IPS DF 19.7 (cell line): ENCODE results near the gene NEMP2.

Experiments used
- DNase-seq: peaks from one replicate; pipeline ENCODE4 v3.0.0-alpha.2; 2013; ENCODE audit warnings: low read depth, low spot score

NEMP2 gene

GRCh38 chr2:190561094-190561493 lies 26.6 kb upstream of the NEMP2 start:
- DNase-seq, result no peak

- no peak for DNase-seq
These were observed 20.0 kb upstream of the NEMP2 start for GRCh38 chr2:190554357-190555006.

GRCh38 chr2:190553254-190553653 lies 18.7 kb upstream of the NEMP2 start:
- DNase-seq, result no peak

GRCh38 chr2:190551928-190552327 lies 17.4 kb upstream of the NEMP2 start:
- DNase-seq, result no peak

- DNase-seq, result no peak
These were observed 15.6 kb upstream of the NEMP2 start for GRCh38 chr2:190550137-190550536.

- DNase-seq, result no peak
These were observed 13.4 kb upstream of the NEMP2 start for GRCh38 chr2:190547886-190548285.

GRCh38 chr2:190546734-190547133 lies 12.2 kb upstream of the NEMP2 start:
- DNase-seq, result no peak

GRCh38 chr2:190545555-190546385 lies 11.2 kb upstream of the NEMP2 start:
- no peak for DNase-seq

GRCh38 chr2:190545093-190545492 lies 10.6 kb upstream of the NEMP2 start:
- DNase-seq, result no peak

- no peak for DNase-seq
These were observed 5.5 kb upstream of the NEMP2 start for GRCh38 chr2:190540048-190540447.

- no peak for DNase-seq
These were observed 3.7 kb upstream of the NEMP2 start for GRCh38 chr2:190538201-190538600.

- no peak for DNase-seq
These were observed 3.2 kb upstream of the NEMP2 start for GRCh38 chr2:190537765-190538164.

GRCh38 chr2:190535586-190535985 lies 1.1 kb upstream of the NEMP2 start:
- no peak for DNase-seq

- no peak for DNase-seq
These were observed 558 bp upstream of the NEMP2 start for GRCh38 chr2:190535121-190535439.

GRCh38 chr2:190533968-190534309 lies 583 bp downstream of the NEMP2 start:
- DNase-seq, result no peak

GRCh38 chr2:190533175-190533967 lies 1.2 kb downstream of the NEMP2 start:
- DNase-seq, result no peak

- DNase-seq, result no peak
These were observed 1.9 kb downstream of the NEMP2 start for GRCh38 chr2:190532581-190532980.

GRCh38 chr2:190530248-190530900 lies 4.1 kb downstream of the NEMP2 start:
- DNase-seq, result no peak

GRCh38 chr2:190529486-190530247 lies 4.9 kb downstream of the NEMP2 start:
- no peak for DNase-seq

GRCh38 chr2:190528521-190529001 lies 6.0 kb downstream of the NEMP2 start:
- no peak for DNase-seq

GRCh38 chr2:190527918-190528317 lies 6.6 kb downstream of the NEMP2 start:
- DNase-seq, result no peak
